Stomach (tissue), 9 donors: ENCODE data around the gene TAPBPL. TPM values are rescaled to one million over a fixed set of nuclear protein-coding genes. Genes with fewer than 3 reads are reported as not detected.

ENCODE experiments used
- DNase-seq, 2 donors: peaks; one replicate each; pipeline versions ENCODE4 v3.0.0 to v3.0.0-alpha.2; 2013 to 2019
- H3K27ac ChIP-seq, 5 donors: fragments of 200-600 bp in 4 of 5; sonication (generic) in 4 of 5; one replicate each; pipeline ENCODE4 v1.5.1; 2013 to 2019; ENCODE audit warnings: mild to moderate bottlenecking in 1 of 5, moderate library complexity in 1 of 5
- H3K27me3 ChIP-seq, 3 donors: fragments of 200-600 bp; sonication (generic); one replicate each; pipeline ENCODE4 v1.5.1; 2017 to 2019; ENCODE audit warnings: mixed run types in 1 of 3
- H3K36me3 ChIP-seq, 4 donors: fragments of 200-600 bp; sonication (generic); 1 replicate in 3 of 4; 2 replicates in 1 of 4; pipeline ENCODE4 v1.5.1; 2016 to 2019
- H3K4me1 ChIP-seq, 4 donors: fragments of 200-600 bp; sonication (generic); one replicate each; pipeline ENCODE4 v1.5.1; 2016 to 2019
- H3K4me3 ChIP-seq, 4 donors: fragments of 200-600 bp; sonication (generic) in 3 of 4; one replicate each; pipeline ENCODE4 v1.5.1; 2016 to 2019; ENCODE audit warnings: mild to moderate bottlenecking in 1 of 4
- H3K9me3 ChIP-seq, 4 donors: fragments of 200-600 bp; sonication (generic); one replicate each; pipeline ENCODE4 v1.5.1; 2016 to 2019
- EP300 ChIP-seq: sonication (generic); formaldehyde crosslinking; IDR thresholded peaks from one replicate; pipeline ENCODE4 v1.6.1; 2017; ENCODE audit warnings: antibody characterized with exemption
- POLR2A ChIP-seq, 4 donors: fragments of 450-650 bp; IDR thresholded peaks; one replicate each; pipeline ENCODE4 v1.6.1; 2016; ENCODE audit warnings: antibody characterized with exemption in 4 of 4, control low read depth in 2 of 4, mild to moderate bottlenecking in 1 of 4, moderate library complexity in 1 of 4
- POLR2AphosphoS5 ChIP-seq, 3 donors: sonication (generic); formaldehyde crosslinking; IDR thresholded peaks; one replicate each; pipeline ENCODE4 v1.6.1; 2016; ENCODE audit warnings: antibody characterized with exemption in 3 of 3
- WGBS, 5 donors: extraction: QIAGEN DNeasy Blood & Tissue Kit in 3 of 5; methylation state at CpG; one replicate each; pipeline versions ENCODE4 v1.1.5 to v1.1.7; 2013 to 2018; 5-methylcytosine and 5-hydroxymethylcytosine counted together
- intact Hi-C: fragments of 100-400 bp; cut with DNase I; formaldehyde crosslinking; loops from one replicate; pipeline ENCODE4 v1.15.1; 2023; ENCODE audit warnings: low total_unique reads
- polyA plus RNA-seq, 3 donors: library from polyadenylated mRNA; stranded (reverse); fragments of 200-250 nt; gene quantifications; one replicate each; pipeline ENCODE4 v1.2.3, GENCODE V29; 2013
- total RNA-seq, 5 donors: library from RNA; depleted of rRNA; stranded (reverse); fragments of >200 nt; gene quantifications; one replicate each; pipeline versions ENCODE4 v1.1.0 to v1.2.3, GENCODE V29; 2014 to 2016
- TF ChIP-seq, protein P1 (sequence below), 7 experiments: fragments of 450-650 bp in 4 of 7; fragments of 200-600 bp in 3 of 7; sonication (generic) in 3 of 7; IDR thresholded peaks; one replicate each; pipeline ENCODE4 v1.5.1; 2016 to 2019; ENCODE audit warnings: antibody characterized with exemption in 7 of 7, control low read depth in 2 of 7, mild to moderate bottlenecking in 1 of 7
- donor health status: healthy with polysubstance abuse.
- donor health status: Bipolar disorder and iron deficiency.
- donor health status: healthy.

The TAPBPL gene
- total and polyA plus RNA-seq, 8 donors: 13.0 to 115 (median 15.5) TPM

DNA sequence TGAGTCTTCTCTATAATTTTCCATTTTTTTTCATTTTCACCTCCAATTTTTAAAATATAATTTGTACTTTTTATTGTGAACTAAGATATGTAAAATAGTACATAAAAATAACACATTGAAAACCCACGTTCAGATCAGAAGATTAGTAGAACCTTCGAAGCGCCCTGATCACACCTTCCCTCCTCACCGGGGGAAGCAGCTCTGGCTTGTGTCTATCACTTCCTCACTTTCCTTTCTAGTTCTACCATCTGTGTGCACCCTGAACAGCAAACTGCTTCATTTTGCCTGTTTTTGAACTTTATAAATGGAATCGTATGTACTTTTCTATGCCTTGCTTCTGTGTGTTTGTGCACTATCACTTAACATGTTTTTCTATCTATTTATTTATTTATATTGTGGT, 18.9 kb upstream of the TAPBPL start:
- Histone ChIP-seq H3K36me3 (no peaks in the 10 kb centered on the region), H3K4me1 (peaks cover 11 to 21% (median 16%) of the 10 kb centered on the region in 4 donors), H3K9me3 (no peaks in the 10 kb centered on the region), H3K4me3 (no peak overlapping the region), H3K27me3 (no peaks in the 10 kb centered on the region), H3K27ac (no peak overlapping the region)
- DNase-seq: no peak
- intact Hi-C loops: no loop called here
- WGBS, 5 donors: 78 to 89% (median 89%) methylated on average over 5 of the region's 5 CpGs
- TF ChIP-seq EP300: no peak
- TF ChIP-seq, protein P1, sequence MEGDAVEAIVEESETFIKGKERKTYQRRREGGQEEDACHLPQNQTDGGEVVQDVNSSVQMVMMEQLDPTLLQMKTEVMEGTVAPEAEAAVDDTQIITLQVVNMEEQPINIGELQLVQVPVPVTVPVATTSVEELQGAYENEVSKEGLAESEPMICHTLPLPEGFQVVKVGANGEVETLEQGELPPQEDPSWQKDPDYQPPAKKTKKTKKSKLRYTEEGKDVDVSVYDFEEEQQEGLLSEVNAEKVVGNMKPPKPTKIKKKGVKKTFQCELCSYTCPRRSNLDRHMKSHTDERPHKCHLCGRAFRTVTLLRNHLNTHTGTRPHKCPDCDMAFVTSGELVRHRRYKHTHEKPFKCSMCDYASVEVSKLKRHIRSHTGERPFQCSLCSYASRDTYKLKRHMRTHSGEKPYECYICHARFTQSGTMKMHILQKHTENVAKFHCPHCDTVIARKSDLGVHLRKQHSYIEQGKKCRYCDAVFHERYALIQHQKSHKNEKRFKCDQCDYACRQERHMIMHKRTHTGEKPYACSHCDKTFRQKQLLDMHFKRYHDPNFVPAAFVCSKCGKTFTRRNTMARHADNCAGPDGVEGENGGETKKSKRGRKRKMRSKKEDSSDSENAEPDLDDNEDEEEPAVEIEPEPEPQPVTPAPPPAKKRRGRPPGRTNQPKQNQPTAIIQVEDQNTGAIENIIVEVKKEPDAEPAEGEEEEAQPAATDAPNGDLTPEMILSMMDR (IDR thresholded peaks at IDR 0.05): no peak
- TF ChIP-seq POLR2A (IDR thresholded peaks at IDR 0.05): no peak
- no peak for TF ChIP-seq POLR2AphosphoS5 (IDR thresholded peaks at IDR 0.05)

DNA sequence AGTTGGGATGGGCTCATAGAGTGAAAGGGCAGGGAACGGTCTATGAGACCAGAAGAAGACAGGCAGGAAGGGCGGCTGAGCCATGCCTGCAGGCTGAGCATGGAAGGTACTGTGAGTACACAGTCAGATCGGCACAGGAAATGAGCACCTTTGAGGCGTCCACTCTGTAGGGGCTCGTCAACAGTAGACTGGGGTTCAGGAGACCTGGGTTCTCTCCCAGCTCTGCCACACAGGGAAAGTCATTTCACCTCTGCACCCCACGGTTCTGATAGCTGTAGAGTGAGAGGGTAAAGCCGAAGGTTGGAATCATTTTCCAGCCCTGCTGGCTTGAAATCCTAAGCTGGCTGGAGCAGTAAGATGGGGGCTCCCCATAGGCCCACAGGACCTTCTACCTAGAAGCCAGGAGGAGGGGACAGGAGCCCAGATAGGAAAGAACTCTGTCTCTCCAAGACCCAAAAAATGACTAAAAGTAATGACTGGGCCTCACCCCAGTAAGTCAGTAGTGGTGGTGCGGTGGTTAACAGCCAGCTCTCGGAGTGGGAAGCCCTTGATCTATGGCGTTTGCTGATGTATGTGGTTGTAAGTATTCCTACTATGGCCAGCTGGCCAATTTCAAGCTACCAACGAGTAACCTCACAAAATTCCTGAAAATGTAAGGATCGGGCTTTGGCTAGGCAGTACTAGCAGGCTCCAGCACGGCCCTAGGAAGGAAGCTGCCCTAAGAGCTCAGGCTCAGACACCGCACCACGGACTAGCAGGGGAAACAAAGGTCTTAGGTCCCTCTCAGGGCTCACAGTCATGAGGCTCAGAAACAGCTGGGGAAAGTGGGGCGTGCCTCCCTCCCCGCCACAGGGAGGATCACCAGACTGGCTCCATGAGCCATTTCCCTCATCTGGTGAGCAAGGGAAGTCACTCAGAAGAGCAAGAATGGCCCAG, 17.4 kb upstream of the TAPBPL start:
- Histone ChIP-seq H3K4me1 (peaks cover 11 to 21% (median 16%) of the 10 kb centered on the region in 4 donors), H3K27ac (peak overlapping the region in 1 of 5 donors; percentile 29), H3K9me3 (no peaks in the 10 kb centered on the region), H3K36me3 (peaks cover 0 to 5% (median 0%) of the 10 kb centered on the region in 4 donors), H3K4me3 (no peak overlapping the region), H3K27me3 (no peaks in the 10 kb centered on the region)
- WGBS, 5 donors: 79 to 86% (median 81%) methylated on average over 17 of the region's 17 CpGs
- TF ChIP-seq, protein P1 (IDR thresholded peaks at IDR 0.05): no peak
- TF ChIP-seq EP300 (no peak), POLR2A (IDR thresholded peaks at IDR 0.05) (no peak), POLR2AphosphoS5 (IDR thresholded peaks at IDR 0.05) (no peak)
- peak in 1 of 2 donors; percentile 32 for DNase-seq
- intact Hi-C loops: no loop called here

DNA sequence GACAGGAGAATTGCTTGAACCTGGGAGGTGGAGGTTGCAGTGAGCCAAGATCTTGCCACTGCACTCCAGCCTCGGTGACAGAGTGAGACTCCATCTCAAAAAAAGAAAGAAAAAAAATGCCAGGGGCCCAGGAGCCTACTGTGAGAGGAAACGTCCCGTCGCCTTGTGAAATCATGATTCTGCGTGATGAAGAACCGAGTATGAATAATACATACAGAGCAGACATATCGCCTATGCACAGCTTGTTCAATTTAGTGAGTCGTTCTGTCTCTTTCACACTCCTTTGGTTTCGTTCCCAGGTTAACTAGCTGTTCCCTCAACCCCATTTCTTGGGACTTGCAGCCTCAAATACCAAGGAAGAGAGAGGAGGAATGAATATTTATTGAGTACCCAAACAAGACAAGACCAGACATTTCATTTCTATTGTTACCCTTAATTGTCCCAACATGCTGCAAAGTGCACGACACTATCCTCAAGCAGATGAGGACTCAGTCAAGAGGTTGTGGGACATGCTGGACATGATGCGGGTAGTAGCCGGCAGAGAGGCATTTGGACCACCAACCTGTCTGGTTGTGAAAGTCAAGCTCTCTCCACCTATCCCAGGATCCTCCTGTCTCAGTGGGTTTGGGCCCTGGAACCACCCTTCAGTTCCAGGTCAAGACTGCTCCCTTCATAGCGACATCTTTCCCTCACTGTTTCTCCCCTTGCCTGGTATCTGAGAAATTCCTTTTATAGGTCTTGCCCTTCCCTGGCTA, 15.7 kb upstream of the TAPBPL start:
- no peak overlapping the region for H3K4me3 ChIP-seq
- H3K4me1 ChIP-seq: peaks cover under 1 to 6% (median 4%) of the 10 kb centered on the region in 4 donors
- intact Hi-C loops: no loop called here
- no peaks in the 10 kb centered on the region for H3K27me3 ChIP-seq
- WGBS, 5 donors: 85 to 91% (median 88%) methylated on average over 13 of the region's 13 CpGs
- H3K27ac ChIP-seq: no peak overlapping the region
- DNase-seq: no peak
- H3K9me3 ChIP-seq: no peaks in the 10 kb centered on the region
- H3K36me3 ChIP-seq: peaks cover 0 to 10% (median 0%) of the 10 kb centered on the region in 4 donors
- TF ChIP-seq POLR2AphosphoS5 (IDR thresholded peaks at IDR 0.05): no peak
- no peak for TF ChIP-seq POLR2A (IDR thresholded peaks at IDR 0.05)
- TF ChIP-seq EP300: no peak
- TF ChIP-seq, protein P1 (IDR thresholded peaks at IDR 0.05): no peak

DNA sequence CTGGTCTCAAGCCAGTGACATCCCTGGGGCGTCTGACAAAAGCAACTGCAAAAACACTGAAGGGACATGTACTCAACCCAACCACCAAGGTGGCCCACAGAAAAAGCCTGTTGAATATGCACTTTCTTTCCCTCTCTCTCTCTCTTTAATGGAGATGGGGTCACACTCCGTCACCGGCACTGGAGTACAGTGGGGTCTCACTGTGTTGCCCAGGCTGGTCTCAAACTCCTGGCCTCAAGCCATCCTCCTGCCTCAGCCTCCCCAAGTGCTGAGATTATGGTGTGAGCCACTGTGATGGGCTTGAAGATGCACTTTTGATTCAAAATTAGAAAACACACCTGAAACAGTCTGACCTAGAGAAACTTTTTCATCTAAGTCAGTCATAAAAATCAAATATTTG, 14.3 kb upstream of the TAPBPL start:
- Histone ChIP-seq H3K4me1 (no peaks in the 10 kb centered on the region), H3K27me3 (no peaks in the 10 kb centered on the region), H3K27ac (no peak overlapping the region), H3K36me3 (peaks cover 0 to 14% (median under 1%) of the 10 kb centered on the region in 4 donors), H3K9me3 (no peaks in the 10 kb centered on the region), H3K4me3 (no peak overlapping the region)
- no peak for DNase-seq
- TF ChIP-seq POLR2A (IDR thresholded peaks at IDR 0.05): no peak
- no peak for TF ChIP-seq EP300
- TF ChIP-seq, protein P1 (IDR thresholded peaks at IDR 0.05): no peak
- no peak for TF ChIP-seq POLR2AphosphoS5 (IDR thresholded peaks at IDR 0.05)
- 85 to 99% (median 94%) methylated on average over 3 of the region's 3 CpGs for WGBS, 5 donors
- intact Hi-C loops: no loop called here
